NCI-H748 (cell line): ENCODE results near the gene HMGB1.
"Not testable (repeated sequence)": the region's sequence is repeated elsewhere in the genome, so short reads cannot be mapped to it uniquely, and the experiment has no call there.

Experiments used
- DNase-seq: peaks from one replicate; lab custom pipeline; 2025; ENCODE audit not compliant: unreplicated experiment; lab: John Stamatoyannopoulos, UW

The HMGB1 gene

DNA sequence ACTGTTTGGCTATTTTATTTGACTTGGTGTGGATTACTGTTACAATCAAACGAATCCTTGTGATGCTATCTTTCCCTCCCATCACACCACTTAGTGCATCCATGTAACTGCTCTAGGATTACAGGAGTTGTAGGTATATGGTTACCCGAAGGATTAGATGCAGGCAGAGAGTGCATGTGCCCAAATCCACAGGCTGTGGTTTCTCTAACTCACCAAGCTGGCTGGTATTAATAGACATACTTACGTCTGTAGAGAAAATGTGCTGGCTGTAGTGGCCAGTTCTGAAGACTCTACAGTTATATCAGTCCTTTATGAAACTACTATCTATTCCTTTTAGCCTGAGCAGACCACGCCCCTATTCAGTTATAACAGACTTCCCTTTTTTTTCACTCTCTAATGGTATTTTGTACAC is 1.1 kb upstream of the HMGB1 start:
- peak; percentile 53 for DNase-seq

DNA sequence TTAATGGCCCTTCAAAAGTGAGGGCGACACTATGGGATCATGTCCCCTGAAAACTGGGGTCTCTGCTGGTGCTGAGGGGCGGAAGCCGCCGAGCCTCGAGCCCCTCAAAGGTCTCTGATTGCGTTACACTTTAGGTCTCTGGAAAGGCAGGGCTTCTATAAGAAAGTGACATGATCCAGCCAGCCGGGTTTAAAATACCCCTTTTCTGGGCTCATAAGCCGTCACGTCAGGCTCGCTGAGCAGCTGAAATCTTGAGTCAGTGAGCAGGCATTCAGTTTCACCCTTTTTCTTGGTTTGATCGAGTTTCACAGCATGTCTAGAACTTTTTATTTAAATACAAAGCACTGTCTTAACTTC is 600 bp upstream of the HMGB1 start:
- DNase-seq: peak; percentile 72

DNA sequence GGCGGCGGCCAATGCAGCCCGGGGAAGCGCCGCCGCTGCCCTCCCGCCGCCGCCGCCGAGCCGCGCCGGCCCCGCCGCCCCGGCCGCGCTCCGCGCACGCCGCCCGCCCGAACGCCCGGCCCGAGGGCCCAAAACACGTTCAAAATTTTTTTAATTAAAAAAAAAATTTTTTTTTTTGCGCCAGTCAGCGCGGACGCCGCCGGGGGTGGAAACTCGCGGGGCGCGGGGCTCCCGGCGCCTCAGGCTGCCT is 468 bp downstream of the HMGB1 start:
- DNase-seq: no peak

DNA sequence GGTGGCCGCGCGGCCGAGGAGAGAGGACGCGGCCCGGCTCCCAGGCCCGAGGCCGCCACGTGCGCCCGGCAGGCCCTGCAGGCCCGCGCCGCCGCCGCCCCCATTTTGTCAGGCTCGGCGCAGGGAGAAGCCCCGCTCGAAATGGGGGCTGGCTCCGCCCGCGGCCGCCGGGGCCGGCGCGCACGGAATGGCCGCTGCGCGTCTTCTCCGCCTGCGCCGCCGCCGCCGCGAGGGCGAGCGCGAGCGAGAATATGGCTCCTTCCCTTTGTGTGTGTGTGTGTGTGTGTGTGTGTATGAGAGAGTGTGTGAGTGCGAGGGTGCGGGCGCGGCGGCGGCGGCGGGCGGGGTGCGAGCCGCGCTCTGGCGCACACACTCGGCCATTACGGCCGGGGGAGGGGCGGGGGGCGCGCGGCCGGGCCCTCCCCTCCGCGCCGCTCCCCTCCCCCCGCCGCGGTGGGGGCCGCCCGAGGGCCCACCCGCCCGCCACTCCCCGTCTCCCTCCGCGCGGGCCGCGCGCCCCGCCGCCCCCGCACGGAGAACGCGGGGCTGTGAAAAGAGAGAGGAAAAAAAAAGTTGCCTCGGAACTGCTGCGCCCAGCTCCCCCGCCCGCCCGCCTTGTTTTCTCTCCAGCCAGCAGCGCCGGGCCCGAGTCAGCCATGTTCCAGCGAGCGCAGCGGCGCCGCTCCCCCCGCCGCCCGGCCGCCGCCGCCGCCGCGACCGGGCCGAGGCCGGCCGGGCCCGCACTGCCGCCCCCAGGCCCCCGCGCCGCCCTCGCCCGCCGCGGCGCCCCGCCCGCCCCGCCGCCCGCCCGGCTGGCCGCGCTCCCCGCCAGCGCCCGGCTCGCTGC is 1.0 kb downstream of the HMGB1 start:
- peak; percentile 98 for DNase-seq

DNA sequence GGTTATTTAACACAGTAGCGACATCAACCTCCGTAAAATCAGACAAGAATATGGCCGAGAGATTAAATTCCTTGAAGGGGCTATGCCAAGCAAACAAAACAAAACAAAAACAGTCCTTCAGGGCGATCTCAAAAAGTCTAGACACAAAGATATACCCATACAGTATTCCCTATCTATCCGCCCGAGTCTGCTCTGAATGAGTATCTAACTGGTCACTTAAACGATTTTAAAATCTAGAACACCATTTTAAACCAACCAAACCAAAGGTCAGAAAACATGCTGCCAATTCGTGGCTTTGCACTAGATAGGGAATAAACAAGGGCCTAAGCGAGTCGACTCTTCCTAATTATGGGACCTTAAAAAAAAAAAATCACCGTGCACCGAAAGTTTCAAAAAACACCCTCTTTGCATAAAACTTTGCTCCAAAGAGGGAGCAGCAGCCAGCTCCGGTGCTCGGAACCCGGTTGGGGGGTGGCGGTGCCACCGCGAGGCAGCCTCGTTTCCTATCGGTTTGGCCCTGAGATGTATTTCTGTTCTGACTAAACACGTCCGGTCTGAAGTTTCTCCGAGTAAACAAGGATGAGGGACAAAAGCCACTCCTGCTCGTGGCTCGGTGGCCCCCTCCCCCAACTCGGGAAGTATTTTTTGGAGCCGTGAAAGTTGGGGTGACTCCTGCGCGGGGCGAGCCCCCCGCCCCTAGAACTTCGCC is 1.8 kb downstream of the HMGB1 start:
- peak; percentile 87 for DNase-seq

DNA sequence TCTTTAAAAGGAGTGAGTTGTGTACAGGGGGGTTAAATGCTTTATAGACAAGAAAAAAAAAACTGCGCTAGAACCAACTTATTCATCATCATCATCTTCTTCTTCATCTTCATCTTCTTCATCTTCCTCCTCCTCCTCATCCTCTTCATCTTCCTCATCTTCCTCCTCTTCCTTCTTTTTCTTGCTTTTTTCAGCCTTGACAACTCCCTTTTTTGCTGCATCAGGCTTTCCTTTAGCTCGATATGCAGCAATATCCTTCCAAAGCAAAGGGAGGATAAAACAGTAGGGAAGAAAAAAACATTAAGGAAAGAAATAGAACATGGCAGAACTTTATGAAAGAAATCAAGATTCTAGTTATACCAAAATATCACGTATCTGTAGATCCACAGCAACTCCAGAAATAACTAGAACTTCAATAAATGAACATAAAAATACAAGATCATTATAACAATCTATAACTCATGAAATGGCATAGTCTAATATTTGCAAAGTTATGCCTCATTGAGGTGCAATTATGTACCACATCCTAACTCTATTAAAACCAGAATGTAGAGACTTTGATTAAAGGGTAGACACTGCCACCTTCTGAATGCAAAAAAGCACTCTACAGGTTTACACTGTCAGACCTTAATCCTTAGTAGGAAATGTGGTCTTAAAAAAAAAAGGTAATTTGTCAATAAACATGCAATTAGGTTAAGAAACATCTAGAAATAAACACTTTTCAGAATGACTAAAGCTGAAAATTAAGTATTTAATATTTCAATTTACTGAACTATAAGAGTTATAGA is 4.3 kb downstream of the HMGB1 start:
- DNase-seq: peak; percentile 50

DNA sequence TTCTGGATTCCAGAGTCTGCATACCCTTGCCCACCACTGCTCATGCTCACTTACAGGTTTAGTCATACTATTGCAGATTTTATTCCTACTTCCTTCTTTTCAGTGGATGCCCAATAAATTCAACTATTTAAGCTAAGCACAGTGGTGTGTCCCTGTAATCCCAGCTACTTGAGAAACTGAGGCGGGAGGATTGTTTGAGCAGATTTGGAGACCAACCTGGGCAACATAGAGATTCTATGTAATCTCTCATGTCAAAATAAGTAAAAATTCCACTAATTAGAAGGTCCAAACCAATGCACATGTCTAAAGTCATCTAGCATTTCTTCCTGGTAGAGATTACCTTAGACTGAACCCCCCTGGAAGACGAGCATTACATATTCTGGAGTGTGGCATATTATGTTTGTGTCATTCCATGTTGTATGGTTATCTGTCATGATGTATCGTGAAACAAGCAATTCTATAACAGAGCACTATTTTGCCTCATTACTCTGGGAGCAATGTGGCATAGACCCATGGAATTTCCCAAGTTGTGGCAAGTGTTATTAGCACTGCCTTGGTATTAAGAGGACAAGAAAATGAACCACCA is 8.3 kb downstream of the HMGB1 start:
- no peak for DNase-seq

DNA sequence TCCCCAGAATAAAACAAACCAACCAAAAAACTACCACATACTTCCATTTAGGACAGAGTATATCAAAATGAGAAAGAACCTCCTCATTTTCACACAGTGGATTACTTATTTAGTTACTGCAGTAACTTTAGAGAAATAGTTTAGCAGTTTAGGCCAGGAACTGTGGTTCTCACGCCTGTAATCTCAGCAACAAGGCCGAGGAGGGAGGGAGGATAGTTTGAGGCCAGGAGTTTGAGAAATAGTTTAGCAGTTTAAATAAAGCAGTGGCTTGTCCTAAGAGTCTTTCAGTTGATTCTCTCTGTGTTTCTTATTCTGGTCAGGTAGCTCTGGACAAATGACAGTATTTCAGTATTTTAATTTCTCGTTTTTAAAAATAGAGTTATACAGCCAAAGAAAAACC is 9.4 kb downstream of the HMGB1 start:
- no peak for DNase-seq

DNA sequence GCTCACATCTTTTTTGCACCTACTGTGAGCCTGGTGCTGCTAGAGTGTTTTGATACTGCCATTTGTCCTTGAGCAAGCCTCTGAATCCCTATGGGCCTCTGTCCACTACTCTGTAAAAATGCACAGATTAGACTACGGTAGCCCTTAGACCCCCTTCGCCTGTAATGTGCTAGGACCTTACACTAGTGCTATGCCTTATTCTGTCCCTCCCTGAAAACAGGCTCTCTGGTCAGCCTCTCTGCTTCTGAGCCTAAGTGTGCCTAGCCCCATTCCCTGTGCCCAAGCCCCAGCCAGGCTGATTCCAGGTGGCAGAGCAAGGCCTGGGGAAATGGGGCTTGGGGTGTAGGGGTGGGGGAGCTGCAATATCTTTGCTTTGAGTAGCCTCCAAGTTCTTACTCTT is 10.7 kb downstream of the HMGB1 start:
- DNase-seq: no peak

DNA sequence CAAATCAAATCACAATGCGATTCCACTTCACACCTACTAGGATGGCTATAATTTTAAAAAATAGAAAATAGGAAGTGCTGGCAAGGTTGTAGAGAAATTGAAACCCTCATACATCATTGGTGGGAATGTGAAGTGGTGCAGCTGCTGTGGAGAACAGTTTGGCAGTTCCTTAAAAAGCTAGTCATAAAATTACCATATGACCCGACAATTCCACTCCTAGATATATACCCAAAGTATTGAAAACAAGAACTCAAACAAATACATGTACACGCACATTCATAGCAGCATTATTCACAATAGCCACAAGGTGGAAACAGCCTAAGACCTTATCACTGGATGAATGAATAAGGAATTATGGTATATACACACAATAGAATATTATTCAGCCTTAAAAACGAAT is 12.0 kb downstream of the HMGB1 start:
- DNase-seq: no peak

DNA sequence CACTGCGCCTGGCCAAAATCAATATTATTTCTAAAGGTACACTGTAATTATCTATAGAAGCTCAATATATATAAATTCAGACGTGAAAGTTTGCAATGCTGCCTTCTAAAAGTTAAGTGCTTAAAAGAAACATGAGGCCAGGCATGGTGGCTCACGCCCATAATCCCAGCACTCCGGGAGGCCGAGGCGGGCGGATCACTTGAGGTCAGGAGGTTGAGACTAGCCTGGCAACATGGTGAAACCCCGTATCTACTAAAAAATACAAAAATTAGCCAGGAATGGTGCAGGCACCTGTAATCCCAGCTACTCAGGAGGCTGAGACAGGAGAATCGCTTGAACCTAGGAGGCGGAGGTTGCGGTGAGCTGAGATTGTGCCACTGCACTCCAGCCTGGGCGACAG is 14.3 kb downstream of the HMGB1 start:
- not testable (repeated sequence) for DNase-seq

DNA sequence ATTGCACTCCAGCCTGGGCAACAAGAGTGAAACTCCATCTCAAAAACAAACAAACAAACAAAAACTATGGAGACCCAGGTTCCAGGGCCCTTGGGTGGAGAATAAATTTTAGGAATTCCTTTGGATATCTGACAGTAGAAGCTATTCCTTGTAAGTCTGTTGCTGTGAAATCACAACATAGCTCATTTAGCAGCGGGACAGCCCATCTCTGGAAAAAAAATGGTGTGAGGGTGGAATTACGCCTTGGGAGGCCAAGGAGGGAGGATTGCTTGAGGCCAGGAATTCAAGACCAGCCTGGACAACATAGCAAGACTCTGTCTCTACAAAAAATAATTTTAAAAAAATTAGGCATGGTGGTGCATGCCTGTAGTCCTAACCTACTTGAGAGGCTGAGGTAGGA is 15.7 kb downstream of the HMGB1 start:
- no peak for DNase-seq

DNA sequence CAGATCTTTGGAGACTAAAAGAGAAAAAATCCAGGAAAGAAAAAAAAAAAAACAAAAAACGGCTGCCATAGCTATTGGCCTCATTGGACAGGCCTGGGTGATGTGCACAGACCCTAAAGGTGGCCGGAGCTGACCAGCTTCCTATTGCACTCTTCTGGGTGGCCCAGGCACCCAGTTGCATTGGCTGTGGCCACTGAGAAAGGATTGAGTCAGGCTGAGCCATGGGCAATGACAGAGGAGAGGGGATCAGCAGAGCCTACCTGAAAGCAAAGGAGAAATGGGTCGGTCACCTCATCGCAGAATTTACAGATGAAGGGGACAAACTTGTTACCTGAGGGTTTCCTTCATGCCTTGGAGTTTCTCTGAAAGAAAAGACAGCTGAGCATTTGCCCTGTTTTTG is 17.3 kb downstream of the HMGB1 start:
- no peak for DNase-seq

DNA sequence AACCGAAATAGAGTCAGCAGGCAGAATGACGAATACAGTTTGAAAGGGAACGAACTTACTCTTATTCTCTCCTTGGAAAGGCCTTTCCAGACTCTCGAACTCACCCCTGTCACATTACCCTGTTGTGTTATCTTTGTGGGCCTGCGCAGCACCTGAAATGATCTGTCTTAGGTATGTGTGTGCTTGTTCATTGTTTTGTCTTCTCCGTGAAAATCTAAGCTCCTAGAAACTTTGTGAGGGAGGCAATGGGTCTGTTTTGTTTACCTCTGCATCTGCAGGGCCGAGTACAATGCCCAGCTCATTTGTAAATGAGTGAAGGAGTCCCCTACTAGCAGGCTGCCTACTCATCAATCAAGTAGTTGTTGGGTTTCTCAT is 19.6 kb downstream of the HMGB1 start:
- no peak for DNase-seq

DNA sequence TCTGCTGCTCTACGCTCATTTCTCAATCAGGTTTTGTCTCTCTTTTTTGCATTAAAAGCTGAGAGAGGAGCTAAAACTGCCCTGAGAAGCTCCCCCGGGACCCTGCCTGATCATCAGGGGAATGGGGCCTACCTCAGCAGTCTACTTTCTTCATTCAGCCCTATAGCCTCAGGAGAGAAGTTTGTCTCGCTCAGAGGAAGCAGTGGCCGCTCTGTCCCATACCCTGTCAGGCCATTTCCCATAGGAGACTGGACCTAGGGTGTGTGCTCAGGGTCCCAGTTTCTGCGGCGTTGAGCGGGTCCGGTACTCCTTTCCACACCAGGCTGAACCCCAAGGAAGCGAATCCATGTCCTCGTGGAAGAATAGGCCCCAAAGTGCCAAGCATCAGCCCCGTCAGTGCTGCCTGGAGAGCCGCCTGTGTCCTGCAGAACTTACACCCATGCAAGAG is 21.8 kb downstream of the HMGB1 start:
- no peak for DNase-seq

DNA sequence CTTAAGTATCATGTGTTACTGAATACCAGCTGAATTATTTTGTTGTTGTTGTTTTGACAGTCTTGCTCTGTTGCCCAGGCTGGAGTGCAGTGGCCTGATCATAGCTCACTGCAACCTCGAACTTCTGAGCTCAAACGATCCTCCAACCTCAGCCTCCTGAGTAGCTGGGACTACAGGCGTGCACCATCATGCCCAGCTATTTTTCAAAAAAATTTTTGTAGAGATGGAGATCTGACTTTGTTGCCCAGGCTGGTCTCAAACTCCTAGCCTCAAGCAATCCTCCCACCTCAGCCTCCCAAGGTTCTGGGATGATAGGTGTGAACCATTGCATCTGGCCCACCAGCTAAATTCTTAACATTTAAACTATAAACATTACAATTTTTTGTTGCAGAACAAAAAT is 22.2 kb downstream of the HMGB1 start:
- DNase-seq: not testable (repeated sequence)

DNA sequence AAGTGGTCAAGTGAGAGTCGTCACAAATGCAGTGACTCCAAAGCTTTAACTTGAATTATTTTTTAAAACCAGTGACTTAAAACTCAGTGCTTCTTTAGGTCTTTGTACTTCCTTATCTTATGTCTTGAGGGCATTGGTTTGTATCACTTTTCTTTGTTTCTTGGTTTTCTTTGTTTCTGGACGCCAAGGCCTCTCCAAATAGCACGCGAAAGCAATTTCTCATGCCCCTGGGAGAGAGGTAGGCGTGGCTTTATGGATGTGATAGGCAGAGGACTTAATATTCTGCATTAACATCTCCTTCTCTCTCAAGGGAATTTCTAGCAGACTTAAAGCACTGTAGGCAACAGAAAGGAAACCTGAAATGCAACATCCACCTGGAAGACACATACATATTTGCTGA is 22.8 kb downstream of the HMGB1 start:
- no peak for DNase-seq

DNA sequence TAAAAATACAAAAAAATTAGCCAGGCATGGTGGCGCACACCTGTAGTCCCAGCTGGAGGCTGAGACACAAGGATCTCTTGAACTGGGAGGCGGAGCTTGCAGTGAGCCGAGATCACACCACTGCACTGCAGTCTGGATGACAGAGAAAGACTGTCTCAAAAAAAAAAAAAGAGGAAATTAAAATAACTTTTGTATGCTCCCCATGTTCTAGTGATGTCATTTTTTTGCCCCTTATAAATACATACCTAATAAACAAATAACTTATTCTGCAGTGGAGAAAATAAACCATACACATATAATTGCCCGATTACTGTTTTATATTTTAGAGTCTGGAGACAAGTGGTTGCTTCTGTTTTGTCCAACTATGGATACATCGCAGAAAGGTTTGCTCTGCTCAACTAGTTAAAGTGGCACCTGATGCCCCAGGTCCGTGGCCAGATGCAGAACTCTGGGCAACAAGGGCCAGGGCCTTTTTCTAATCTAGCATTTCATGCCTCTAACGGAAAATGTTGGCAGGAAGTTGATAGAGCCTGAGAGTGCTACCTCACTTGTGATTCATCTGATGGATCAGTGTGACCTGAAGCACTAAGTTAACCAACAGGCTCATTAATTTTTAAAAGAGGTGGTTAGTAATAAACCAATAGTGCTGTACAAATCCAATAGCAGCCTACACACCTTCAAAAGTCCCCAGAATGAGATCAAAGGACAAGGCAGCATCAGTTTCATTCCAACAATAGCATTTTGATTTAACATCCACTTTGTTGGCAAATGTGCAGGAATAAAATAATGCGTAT is 24.6 kb downstream of the HMGB1 start:
- no peak for DNase-seq

DNA sequence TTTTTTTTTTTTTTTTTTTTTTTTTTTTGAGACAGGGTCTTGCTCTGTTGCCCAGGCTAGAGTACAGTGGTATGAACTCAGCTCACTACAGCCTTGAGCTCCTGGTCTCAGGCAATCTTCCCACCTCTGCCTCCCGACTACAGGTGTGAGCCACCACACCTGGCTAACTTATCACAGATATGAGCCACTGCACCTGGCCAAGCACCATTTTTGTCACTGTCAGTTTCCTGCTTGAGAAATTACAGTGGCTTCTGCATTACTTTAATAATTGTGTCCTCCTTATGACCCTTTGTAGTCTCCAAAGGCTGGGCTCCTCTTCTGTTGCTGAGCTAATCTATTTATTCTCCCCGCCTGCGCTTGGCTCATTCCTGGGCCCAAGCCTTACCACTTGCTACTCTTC is 27.4 kb downstream of the HMGB1 start:
- DNase-seq: no peak

DNA sequence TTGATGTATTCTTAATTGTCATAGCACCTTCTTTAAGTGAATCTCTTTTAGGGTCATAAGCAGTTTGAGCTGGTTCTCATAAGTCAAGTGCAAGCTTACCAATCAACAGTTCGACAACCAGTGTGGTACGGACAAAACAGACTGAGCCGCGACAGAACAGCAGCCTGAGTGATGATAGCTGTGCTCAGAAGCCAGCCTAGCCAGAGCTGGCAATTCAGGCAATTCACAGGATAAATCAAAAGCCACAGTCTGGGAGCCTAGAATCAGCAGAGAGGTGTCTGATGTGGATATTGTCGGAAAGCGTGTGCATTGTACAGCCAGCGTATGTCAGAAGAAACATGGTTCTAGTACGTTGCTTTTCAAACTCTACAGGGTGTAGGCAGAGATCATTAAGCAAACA is 28.6 kb downstream of the HMGB1 start:
- DNase-seq: no peak

DNA sequence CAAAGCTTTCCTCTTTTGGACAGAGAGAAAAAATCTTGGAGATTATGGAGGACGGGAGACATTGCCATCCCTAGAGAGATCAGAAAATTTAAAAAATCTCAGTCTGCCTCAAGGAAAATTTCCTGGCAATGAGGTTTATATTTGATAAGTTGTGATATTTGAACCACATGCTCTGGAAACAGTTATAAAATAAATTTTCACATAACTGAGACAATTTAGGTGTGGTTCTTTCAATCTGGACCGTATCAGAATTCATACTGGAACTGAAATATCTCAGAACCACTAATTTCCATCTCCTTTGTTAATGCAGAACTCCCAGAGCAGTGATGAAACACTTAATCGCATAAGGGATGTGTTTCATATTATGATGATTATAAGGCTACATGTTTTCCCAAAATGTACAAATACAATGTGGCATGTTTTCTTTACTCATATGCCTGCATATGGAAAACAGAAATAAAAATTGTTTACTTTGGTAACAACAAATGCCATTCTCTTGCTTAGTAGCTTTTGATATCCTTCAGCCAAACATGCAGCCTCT is 29.8 kb downstream of the HMGB1 start:
- DNase-seq: no peak
